Gastrocnemius medialis (tissue), 4 donors: Measurements from ENCODE around the gene GALNT18.

Source experiments
- CTCF ChIP-seq, 5 experiments: fragments of 450-650 bp in 3 of 5; fragments of 200-600 bp in 2 of 5; sonication (generic) in 2 of 5; IDR thresholded peaks in 4 of 5; conservative IDR thresholded peaks in 1 of 5; 1 replicate in 4 of 5; 2 replicates in 1 of 5; pipeline ENCODE4 v1.5.1; 2016 to 2019; ENCODE audit warnings: antibody characterized with exemption in 5 of 5, mild to moderate bottlenecking in 3 of 5, moderate library complexity in 3 of 5
- POLR2A ChIP-seq, 2 donors: fragments of 450-650 bp; IDR thresholded peaks; one replicate each; pipeline ENCODE4 v1.6.1; 2017; ENCODE audit warnings: antibody characterized with exemption in 2 of 2, mild to moderate bottlenecking in 2 of 2, moderate library complexity in 2 of 2

GRCh38 chr11:11660363-11660740 lies 38.5 kb upstream of the GALNT18 start:
- no peak for TF ChIP-seq POLR2A (IDR thresholded peaks at IDR 0.05)
- TF ChIP-seq CTCF (IDR thresholded peaks at IDR 0.05 in 4 of 5, conservative IDR thresholded peaks at IDR 0.05 in 1 of 5), result no peak
